ENCODE measurements around the gene CEMIP2. TPM values are rescaled to one million over a fixed set of nuclear protein-coding genes. Genes with fewer than 3 reads are reported as not detected.

CEMIP2 gene
- total and polyA plus RNA-seq, 4 donors: 18.8 to 123 (median 38.6) TPM

DNA sequence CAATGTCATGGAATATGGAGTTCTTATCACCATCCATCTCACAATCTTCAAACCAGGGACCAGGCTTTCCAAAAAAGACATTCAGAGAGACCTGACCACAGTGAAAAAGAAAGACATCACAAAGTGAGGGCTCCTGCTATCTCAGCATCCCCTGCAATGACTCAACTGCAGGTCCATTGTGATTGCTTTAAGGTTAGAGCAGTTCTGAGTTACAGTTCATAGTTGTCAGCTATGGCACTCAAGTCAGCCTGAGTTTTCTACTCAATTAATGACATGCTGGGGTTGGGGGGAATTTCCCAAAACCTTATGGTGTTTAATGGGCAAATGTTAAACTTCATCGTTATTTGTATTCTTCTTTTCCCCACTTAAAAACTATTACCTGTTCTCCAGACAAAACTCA is 58.9 kb downstream of the CEMIP2 start:
- TF ChIP-seq RAD21 (IDR thresholded peaks at IDR 0.05): no peak
- no peak for TF ChIP-seq TAF1 (conservative IDR thresholded peaks at IDR 0.05)
- TF ChIP-seq, protein P1, sequence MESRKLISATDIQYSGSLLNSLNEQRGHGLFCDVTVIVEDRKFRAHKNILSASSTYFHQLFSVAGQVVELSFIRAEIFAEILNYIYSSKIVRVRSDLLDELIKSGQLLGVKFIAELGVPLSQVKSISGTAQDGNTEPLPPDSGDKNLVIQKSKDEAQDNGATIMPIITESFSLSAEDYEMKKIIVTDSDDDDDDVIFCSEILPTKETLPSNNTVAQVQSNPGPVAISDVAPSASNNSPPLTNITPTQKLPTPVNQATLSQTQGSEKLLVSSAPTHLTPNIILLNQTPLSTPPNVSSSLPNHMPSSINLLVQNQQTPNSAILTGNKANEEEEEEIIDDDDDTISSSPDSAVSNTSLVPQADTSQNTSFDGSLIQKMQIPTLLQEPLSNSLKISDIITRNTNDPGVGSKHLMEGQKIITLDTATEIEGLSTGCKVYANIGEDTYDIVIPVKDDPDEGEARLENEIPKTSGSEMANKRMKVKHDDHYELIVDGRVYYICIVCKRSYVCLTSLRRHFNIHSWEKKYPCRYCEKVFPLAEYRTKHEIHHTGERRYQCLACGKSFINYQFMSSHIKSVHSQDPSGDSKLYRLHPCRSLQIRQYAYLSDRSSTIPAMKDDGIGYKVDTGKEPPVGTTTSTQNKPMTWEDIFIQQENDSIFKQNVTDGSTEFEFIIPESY (IDR thresholded peaks at IDR 0.05): no peak
- TF ChIP-seq JUND (IDR thresholded peaks at IDR 0.05): no peak
- TF ChIP-seq NR2F2 (IDR thresholded peaks at IDR 0.05): no peak
- no peak for TF ChIP-seq GABPA (IDR thresholded peaks at IDR 0.05 in 1 of 2, conservative IDR thresholded peaks at IDR 0.05 in 1 of 2)
- TF ChIP-seq, protein P2, sequence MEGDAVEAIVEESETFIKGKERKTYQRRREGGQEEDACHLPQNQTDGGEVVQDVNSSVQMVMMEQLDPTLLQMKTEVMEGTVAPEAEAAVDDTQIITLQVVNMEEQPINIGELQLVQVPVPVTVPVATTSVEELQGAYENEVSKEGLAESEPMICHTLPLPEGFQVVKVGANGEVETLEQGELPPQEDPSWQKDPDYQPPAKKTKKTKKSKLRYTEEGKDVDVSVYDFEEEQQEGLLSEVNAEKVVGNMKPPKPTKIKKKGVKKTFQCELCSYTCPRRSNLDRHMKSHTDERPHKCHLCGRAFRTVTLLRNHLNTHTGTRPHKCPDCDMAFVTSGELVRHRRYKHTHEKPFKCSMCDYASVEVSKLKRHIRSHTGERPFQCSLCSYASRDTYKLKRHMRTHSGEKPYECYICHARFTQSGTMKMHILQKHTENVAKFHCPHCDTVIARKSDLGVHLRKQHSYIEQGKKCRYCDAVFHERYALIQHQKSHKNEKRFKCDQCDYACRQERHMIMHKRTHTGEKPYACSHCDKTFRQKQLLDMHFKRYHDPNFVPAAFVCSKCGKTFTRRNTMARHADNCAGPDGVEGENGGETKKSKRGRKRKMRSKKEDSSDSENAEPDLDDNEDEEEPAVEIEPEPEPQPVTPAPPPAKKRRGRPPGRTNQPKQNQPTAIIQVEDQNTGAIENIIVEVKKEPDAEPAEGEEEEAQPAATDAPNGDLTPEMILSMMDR (IDR thresholded peaks at IDR 0.05; ENCODE audit: low read depth, low read length, missing input control): no peak
- no peak for TF ChIP-seq YY1 (IDR thresholded peaks at IDR 0.05)
- TF ChIP-seq RXRA (IDR thresholded peaks at IDR 0.05): no peak
- TF ChIP-seq, protein P3, sequence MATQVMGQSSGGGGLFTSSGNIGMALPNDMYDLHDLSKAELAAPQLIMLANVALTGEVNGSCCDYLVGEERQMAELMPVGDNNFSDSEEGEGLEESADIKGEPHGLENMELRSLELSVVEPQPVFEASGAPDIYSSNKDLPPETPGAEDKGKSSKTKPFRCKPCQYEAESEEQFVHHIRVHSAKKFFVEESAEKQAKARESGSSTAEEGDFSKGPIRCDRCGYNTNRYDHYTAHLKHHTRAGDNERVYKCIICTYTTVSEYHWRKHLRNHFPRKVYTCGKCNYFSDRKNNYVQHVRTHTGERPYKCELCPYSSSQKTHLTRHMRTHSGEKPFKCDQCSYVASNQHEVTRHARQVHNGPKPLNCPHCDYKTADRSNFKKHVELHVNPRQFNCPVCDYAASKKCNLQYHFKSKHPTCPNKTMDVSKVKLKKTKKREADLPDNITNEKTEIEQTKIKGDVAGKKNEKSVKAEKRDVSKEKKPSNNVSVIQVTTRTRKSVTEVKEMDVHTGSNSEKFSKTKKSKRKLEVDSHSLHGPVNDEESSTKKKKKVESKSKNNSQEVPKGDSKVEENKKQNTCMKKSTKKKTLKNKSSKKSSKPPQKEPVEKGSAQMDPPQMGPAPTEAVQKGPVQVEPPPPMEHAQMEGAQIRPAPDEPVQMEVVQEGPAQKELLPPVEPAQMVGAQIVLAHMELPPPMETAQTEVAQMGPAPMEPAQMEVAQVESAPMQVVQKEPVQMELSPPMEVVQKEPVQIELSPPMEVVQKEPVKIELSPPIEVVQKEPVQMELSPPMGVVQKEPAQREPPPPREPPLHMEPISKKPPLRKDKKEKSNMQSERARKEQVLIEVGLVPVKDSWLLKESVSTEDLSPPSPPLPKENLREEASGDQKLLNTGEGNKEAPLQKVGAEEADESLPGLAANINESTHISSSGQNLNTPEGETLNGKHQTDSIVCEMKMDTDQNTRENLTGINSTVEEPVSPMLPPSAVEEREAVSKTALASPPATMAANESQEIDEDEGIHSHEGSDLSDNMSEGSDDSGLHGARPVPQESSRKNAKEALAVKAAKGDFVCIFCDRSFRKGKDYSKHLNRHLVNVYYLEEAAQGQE (IDR thresholded peaks at IDR 0.05): no peak
- H3K27me3 ChIP-seq (ENCODE audit: control insufficient read depth in 4 of 4, insufficient read depth in 4 of 4, low read length in 3 of 4): no peaks in the 10 kb centered on the region
- no peak overlapping the region for H3K9ac ChIP-seq (ENCODE audit: low read depth in 1 of 2, low read length in 2 of 2)
- H3K27ac ChIP-seq (ENCODE audit: low read depth in 1 of 2, low read length in 2 of 2): no peak overlapping the region
- no peak overlapping the region for H3K4me3 ChIP-seq (ENCODE audit: low read depth in 1 of 3, low read length in 3 of 3)
- H3K9me3 ChIP-seq (ENCODE audit: control insufficient read depth in 4 of 4, low read length in 3 of 4): no peaks in the 10 kb centered on the region
- H3K36me3 ChIP-seq (ENCODE audit: control insufficient read depth in 4 of 4, insufficient read depth in 3 of 4, low read depth in 1 of 4, low read length in 3 of 4): peaks cover 11 to 69% (median 53%) of the 10 kb centered on the region in 4 donors
- DNase-seq (ENCODE audit: low spot score): no peak
- 91% methylated on average over 1 of the region's 1 CpG for WGBS
- H3K4me1 ChIP-seq (ENCODE audit: control insufficient read depth in 4 of 4, insufficient read depth in 4 of 4, low read length in 3 of 4): peaks cover 0 to 10% (median 7%) of the 10 kb centered on the region in 4 donors

DNA sequence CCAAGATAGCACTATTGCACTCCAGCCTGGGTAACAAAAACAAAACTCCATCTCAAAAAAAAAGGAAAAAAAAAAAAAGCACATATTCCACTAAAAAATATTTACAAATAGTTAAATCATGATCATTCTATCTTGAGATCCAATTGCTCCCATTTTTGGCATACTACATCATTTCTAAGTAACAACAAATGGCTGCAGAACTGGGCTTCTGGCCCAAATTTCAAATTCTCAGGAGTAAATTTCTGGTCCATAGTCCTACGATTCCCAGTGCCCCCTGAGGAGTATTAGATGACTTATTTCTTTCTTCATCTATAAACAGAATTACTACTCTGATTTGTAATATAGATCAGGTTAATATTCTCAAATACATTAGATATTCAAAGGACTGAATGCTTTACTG is 62.1 kb downstream of the CEMIP2 start:
- peaks cover 6 to 59% (median 47%) of the 10 kb centered on the region in 4 donors for H3K36me3 ChIP-seq (ENCODE audit: control insufficient read depth in 4 of 4, insufficient read depth in 3 of 4, low read depth in 1 of 4, low read length in 3 of 4)
- TF ChIP-seq, protein P1 (IDR thresholded peaks at IDR 0.05): no peak
- TF ChIP-seq FOXA2 (IDR thresholded peaks at IDR 0.05): no peak
- TF ChIP-seq RAD21 (IDR thresholded peaks at IDR 0.05): no peak
- TF ChIP-seq EGR1 (IDR thresholded peaks at IDR 0.05; ENCODE audit: low read depth in 2 of 2): no peak
- TF ChIP-seq YY1 (IDR thresholded peaks at IDR 0.05): no peak
- TF ChIP-seq HNF4G (IDR thresholded peaks at IDR 0.05): no peak
- no peak for TF ChIP-seq FOXA1 (IDR thresholded peaks at IDR 0.05)
- no peak for TF ChIP-seq HNF4A (conservative IDR thresholded peaks at IDR 0.05)
- no peak for TF ChIP-seq TAF1 (conservative IDR thresholded peaks at IDR 0.05)
- no peak overlapping the region for H3K4me3 ChIP-seq (ENCODE audit: low read depth in 1 of 3, low read length in 3 of 3)
- H3K9me3 ChIP-seq (ENCODE audit: control insufficient read depth in 4 of 4, low read length in 3 of 4): no peaks in the 10 kb centered on the region
- no peak overlapping the region for H3K27ac ChIP-seq (ENCODE audit: low read depth in 1 of 2, low read length in 2 of 2)
- WGBS: 86% methylated on average over 1 of the region's 1 CpG
- H3K4me1 ChIP-seq (ENCODE audit: control insufficient read depth in 4 of 4, insufficient read depth in 4 of 4, low read length in 3 of 4): peaks cover 0 to 10% (median 7%) of the 10 kb centered on the region in 4 donors
- no peak overlapping the region for H3K9ac ChIP-seq (ENCODE audit: low read depth in 1 of 2, low read length in 2 of 2)
- no peak for DNase-seq (ENCODE audit: low spot score)
- no peaks in the 10 kb centered on the region for H3K27me3 ChIP-seq (ENCODE audit: control insufficient read depth in 4 of 4, insufficient read depth in 4 of 4, low read length in 3 of 4)

Data from liver (tissue), 9 donors.